HG03460 (cell line): ENCODE data around the gene FKBP4.
A peak's percentile ranks its signal among the peaks of the same experiment; 100 is the strongest.

Experiments
- ATAC-seq: cut with Tn5 transposase; IDR thresholded peaks from one replicate; pipeline ENCODE4 v1.9.1; 2021; ENCODE audit not compliant: unreplicated experiment

FKBP4 gene

DNA sequence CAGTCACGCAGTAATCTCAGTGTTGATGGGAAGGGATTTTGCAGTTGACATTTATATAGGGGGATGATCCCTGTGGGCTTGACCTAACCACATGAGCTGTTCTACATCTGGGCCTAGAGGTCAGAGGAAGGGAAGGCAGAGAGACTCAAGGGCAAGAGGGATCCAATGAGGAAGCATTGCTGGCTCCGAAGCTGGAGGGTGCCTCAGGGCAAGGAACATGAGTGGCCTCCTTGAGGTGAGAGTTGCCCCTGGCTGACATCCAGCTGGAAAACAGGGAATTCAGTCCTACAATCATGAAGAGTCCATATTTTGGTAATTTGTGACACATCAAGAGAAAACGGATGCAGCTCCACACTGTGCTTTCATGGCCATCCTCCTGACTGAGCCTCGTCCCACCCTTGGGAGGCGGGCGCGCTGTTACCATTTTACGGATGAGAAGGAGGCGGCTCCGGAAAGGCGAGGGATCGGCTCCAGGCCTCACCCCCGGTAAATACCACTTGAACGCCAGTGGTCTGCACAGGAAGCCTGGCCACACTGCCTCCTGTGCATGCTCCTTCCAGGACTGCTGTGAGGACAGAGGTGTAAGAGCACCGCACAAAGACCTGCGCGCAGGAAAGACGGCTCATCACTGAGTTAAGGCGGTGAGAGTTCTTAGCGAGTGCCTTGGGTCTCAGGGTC is 18.5 kb upstream of the FKBP4 start:
- no peak for ATAC-seq

DNA sequence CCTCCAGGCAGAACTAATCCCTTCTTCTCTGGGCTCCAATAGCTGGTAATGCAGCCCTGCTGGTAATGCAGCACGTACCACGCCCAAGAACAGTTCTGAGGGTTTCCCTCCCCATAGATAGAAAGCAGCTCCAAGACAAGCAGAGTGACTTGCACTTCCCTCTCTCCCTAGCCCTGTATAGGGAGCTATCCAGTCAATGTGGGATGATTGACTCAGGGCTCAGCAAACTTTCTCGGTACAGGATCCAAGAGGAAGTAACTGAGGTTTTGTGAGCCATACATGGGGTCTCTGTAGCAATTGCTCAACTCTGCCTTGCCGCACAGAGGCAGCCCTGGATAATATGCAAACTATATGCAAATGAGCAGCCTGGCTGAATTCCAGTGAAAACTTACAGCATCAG is 15.5 kb upstream of the FKBP4 start:
- ATAC-seq, result no peak

DNA sequence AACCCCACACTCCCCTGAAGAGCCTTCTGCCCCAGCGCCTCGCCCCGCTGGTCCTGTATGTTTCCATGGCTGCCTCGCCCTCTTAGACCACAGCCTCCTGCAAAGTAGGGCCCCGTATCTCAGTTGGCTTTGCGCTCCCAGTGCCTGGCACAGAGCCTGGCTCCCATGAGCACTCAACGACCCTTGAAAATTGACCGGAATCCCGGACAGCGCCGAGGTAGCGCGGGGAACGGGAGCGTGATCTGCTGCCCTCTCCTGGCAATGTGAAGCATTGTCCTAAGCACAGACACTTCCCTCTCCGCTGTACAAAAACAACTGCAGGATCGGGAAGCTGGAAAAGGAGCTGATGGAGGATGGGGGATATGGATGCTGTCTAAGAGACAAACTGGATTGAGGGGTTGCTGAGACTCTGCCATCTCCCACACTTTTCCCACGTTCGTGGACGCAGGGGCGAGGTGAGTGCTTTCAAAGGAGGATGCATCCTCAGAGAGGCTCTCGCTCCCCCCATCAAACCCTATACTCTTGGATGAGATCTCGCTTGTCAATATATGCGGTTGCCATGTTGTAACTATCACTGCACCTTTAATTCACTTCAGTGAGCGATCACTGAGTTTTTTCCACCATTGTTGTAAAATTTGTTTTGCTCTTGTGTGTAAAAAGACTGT is 10.7 kb upstream of the FKBP4 start:
- no peak for ATAC-seq

DNA sequence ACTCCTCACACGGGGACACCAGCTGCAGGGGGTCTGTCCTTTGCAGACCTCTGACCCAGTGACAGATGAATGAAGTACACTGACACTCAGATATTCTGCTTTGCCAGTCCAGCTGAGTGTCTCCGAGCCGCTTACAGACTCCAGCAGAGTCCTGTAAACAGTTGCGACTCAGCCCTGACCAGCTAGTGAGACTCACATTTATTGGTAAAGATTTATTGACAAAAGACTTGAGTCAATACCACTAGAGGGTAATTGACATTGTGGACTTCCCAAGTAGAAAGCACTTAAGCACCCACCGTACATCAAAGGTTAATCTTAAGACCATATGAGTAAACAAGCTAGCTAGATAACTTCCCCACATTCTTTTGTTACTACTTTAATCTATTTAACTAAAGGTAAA is 9.8 kb upstream of the FKBP4 start:
- no peak for ATAC-seq

DNA sequence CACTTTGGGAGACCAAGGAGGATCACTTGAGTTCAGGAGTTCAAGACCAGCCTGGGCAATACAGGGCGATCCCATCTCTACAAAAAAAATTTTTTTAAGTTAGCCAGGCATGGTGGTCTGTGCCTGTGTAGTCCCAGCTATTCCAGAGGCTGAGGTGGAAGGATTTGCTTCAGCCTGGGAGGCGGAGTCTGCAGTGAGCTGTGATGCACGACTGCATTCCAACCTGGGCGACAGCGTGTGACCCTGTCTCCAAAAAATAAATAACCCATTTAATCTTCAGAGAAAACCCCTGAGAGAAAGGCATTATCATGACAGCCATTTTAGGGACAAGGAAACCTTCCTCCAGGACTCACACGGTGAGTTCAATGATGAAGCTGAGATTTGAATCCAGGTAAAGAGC is 3.7 kb upstream of the FKBP4 start:
- ATAC-seq, result no peak

DNA sequence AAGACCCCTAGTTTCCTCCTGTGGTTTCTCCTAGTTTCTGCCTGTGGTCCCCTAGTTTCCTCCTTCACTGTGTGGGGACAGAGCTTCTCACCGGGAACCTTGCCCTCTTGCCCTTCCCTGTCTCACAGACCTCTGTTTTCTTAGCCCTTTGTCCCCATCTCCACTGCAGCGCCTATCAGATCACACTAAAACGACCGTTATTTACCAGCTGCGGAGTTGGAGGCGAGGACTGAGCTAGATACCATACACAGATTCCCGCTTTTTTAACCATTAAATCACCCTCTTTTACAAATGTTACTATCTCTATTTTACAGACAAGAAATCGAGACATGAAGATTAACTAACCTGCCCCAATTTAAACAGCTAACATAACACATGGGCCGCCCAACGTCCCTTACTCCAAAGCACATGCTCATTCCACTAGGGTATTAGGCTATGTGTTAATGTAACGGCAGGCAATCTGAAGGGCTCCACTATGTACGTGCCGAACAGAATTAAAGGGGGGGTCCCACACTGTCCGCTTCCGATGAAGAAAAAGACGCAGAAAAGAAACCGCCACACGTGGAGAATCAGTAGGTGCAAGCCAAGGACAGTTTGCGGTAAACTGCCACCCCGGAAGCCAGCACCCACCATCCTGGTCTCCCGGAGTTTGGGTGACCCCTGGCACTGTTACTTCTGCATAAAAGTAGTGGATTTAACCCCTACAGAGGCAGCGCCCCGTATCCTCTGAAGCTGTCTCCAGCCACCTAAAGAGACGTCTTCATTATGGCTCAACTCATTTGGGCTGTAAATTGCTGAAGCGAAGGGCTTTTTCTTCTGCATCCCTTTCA is 1.9 kb upstream of the FKBP4 start:
- no peak for ATAC-seq

DNA sequence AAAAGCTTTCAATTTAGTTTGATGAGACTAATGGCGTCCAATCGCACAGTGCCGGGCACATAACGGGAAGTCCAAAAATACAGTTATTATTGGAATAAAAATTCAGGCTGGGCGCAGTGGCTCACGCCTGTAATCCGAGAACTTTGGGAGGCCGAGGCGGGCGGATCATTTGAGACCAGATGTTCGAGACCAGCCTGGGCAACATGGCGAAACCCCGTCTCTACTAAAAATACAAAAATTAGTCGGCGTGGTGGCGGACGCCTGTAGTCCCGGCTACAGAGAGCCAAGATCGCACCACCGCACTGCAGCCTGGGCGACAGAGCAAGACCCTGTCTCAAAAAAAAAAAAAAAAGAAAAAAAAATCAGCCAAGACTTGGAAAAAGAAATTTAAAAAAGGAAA is 1.2 kb upstream of the FKBP4 start:
- ATAC-seq, result no peak

DNA sequence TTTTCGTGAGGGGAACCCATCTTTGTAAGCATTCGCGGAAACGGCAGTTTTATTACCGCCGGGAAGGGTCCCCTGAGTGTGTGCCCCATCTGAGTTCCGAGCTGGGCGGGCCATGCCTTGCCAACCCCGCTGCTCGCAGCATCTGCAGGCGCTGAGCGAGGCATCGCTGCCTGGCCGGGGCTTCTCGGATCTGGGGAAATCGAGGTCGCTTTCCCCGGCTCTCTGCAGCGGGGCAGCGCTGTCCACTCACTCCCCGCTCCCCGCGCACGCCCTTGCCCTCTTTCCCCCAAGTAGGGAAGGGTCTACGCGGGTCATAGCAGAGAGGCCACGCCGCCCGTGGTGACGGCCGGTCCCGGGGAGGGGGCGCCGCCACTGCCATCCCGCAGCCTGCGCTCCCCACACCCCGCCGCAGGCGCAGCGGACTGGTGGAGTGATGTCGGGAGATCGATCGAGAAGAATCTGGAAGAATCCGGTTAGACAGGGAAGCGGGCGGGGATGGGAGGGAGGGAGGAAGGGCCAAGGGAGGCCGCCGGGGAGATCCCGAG is 507 bp upstream of the FKBP4 start:
- ATAC-seq, result no peak

DNA sequence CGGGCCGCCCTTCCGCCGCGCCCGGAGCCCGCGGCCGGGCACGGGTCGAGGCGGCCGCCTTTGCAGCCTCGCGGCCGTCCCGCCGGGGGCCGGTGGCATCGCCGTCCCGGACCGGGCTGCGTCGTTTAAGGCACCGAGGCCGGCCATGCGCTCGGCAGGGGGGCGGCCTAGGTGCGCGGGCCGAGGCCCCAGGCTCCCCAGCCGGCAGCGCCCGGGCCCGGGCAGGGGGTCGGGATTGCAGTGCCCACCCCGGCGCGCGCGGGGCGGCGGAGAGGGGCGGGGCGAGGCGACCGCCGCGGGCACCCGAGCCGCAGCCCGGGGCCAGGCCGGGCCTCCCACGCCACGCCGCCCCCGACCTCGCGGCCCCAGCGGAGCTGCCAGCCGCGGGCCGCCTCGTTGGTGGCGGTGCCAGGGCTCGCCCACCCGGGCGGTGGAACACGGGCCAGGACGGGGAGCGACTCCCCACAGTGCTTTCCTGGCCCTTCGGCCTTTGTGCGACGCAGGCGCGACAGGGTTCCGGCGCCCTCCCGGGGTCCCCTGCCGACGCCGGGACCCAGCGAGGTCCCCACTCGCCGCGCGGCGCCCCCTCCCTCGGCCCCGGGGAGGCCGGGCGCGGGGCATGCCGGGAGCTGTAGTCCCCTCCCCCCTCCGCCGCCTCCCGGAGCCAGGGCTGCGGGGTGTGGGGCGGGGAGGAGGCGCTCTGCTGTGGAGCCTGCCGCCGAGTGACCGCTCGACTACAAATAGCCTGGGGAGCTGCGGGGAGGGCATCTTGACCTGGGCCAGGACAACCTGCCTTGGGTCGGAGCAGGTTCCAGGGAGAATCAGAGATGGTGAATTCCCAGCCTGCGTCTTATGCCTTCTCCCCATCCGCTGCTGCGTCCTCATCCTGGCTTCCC is 769 bp downstream of the FKBP4 start:
- peak; percentile 67 for ATAC-seq

DNA sequence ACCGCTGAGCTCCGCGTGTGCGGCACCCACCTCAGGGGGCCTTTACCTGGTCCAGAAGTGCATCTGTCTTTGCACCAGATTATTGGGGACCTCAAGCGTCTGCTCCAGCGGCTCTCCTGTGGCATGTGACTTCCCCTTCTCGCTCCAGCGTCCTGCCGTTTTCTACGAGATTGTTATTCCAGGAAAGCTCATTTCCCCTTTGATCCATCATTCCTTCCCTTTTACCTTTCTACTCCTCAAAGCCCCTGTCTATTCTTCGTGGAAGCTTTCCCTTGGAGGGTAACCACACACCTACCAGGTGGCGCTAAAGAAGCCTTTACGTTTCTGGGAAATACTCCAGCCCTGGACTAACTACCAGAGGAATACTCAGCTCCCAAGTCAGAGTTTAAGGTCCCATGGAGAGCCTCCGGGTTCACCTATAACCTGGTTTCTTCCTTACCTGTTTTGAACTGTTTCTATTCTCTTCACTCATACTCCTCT is 1.5 kb downstream of the FKBP4 start:
- no peak for ATAC-seq

DNA sequence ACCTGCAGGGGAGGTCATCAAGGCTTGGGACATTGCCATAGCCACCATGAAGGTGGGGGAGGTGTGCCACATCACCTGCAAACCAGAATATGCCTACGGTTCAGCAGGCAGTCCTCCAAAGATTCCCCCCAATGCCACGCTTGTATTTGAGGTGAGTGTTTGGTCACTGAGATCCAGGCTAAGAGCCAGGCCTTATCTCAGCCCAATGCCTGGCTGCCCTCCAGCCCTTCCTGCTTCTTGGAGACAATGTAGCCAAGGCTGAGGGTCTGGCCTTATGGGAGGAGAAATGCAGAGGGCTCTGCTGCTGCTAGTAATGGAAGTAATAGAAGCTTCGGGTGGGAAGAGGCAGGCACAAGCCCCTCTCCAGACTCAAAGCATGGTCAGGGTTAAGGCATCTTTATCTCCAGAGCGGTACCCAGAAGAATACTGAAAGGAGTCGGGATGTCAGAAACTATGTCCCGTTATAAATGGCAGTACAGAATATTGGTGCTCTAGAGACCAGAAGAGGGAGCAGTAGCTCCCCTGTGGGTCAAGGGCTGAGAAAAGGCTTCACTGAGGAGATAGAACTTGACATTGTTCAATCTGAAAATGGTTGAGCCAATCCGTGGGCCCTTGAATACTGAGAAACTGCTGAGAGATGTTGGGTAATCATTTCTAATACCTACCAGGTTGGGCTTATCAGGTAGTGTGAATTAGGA is 3.1 kb downstream of the FKBP4 start:
- ATAC-seq, result no peak

DNA sequence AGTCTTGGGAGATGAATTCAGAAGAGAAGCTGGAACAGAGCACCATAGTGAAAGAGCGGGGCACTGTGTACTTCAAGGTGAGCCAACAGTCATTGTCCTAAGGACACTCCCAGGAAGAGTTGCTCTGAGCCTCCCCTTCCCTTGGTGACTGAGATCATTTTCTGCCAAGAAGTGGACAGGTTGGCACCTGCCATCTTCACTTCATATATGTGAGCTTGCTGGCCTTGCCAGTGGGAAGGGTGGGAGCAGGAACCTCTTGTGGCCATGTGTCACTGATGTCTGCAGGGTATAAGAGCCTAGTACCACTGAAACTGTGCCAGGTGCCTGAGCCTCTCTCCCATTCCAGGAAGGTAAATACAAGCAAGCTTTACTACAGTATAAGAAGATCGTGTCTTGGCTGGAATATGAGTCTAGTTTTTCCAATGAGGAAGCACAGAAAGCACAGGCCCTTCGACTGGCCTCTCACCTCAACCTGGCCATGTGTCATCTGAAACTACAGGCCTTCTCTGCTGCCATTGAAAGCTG is 5.3 kb downstream of the FKBP4 start:
- ATAC-seq, result no peak

DNA sequence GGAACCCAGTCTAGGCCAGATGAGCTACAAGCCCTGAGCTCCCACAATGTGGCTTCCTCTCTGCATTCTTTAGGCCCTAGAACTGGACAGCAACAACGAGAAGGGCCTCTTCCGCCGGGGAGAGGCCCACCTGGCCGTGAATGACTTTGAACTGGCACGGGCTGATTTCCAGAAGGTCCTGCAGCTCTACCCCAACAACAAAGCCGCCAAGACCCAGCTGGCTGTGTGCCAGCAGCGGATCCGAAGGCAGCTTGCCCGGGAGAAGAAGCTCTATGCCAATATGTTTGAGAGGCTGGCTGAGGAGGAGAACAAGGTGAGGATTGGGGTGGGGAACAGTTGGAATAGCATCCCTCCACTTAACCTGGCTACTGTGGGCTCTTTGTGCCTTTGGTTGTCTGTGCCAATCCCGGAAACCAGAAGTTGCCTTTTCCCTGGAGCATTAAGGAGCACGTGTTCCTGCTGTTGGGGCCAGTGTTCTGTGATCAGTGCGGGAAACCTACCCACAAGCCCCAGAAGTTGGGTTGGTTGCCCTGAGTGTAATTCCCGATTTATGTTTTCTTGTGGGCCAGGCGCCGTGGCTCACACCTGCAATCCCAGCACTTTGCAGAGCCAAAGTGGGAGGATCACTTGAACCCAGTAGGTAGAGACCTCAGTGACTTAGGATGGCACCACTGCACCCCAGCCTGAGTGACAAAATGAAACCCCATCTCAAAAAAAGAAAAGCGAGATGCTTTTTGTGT is 6.4 kb downstream of the FKBP4 start:
- no peak for ATAC-seq

DNA sequence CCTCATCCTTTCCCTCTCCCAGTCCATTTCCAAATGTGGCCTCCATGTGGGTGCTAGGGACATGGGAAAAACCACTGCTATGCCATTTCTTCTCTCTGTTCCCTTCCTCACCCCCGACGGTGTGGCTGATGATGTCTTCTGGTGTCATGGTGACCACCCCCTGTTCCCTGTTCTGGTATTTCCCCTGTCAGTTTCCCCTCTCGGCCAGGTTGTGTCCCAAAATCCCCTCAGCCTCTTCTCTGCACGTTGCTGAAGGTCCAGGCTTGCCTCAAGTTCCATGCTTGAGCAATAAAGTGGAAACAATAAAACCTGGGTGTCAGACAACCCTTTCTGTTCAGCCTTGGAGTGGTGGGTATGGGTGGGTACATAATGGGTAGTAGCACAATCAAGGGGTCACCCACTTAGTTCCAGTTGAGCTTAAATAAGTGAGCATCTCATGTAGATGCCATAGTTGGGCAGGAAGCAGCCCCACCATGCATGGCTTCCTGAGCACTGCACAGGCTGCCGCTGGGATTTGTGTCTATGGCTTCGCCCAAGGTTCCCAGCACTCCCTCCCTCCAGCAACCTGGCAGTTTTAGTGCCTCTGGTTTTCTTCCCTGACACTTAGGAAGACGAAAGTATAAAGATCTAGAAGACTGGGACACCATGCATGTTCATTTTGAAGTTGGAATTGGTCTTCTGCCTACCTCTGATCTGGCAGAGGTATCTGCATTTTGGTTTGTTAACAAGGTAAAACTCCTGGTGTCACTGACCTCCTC is 9.0 kb downstream of the FKBP4 start:
- ATAC-seq, result no peak

DNA sequence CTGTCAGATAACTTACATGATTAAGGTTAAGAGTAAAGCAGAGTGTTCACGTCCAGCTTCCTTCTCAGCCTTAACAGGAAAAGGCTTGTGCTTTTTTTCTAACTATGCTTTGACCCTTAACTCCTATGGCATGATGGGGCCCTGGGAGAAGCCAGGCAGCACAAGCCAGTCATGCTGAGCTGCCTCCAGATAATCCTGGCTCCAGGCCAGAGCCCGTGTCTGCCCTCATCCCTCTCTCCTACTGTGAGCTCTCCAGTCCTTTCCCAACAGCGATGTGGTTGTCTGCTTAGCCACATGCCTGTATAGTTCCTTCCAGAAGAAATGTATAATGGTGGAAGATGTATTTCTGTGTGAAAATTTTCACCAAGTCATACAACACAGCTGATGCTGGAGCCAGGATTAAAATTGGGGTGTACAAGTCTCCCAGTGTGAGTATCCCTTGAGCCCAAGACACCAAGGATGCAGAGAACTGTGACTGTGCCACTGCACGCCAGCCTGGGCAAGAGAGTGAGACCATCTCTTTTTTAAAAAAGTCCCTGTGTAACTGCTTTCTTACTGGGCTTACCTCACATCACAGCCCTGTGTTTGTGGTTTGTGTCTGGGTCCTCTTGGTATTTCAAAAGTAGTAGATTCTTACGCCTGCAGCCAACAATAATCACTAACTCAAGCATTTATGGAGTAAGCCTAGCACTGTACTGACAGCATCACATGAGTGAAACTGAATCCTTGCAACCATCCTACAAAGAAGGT is 9.8 kb downstream of the FKBP4 start:
- ATAC-seq, result no peak

DNA sequence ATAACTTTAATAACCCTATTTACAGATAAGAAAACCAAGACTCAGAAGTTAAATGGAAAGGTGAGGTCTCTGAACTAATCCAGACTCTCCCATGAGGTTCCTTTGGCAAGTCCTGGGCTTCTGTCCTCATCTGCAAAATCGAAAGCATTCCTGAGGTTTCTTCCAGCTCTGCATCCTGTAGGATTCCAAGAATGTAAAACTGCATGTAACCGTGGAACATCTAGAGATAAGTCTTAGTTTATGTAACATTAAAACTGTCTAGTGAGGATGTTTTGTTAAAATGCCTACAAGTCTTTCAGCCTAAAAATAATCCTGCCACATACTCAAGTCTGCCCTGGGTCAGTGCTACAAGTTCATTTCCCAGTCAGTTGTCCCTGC is 10.4 kb downstream of the FKBP4 start:
- ATAC-seq, result no peak

DNA sequence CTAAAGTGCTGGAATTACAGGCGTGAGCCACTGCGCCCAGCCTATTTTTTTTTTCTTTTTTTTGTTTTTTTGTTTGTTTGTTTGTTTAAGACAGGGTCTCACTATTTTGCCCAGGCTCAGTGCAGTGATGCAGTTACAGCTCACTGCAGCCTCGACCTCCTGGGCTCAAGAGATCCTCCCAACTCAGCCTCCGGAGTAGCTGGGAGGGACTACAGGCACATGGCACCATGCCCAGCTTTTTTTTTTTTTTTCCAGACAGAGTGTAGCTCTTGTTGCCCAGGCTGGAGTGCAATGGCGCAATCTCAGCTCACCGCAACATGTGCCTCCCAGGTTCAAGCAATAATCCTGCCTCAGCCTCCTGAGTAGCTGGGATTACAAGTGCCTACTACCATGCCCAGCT is 11.9 kb downstream of the FKBP4 start:
- no peak for ATAC-seq

DNA sequence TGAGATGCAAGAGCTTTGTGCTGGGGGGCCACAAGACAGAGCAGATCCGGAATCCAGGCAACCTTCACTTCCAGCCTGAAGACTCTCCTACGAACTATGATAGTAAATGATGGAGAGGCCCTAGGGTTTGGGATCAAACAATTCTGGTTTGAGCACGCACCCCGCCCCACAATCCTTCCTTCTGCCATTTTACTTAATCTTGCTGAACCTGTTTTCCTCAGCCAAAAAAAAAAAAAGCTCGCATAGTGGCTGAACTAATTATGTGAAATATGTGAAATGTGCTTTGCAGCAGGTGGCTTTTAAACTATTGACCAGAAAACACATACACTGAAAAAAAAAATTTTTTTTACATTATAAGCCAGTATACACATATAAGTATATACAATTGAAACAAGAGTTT is 17.0 kb downstream of the FKBP4 start:
- no peak for ATAC-seq
